ENCODE measurements around the gene ETV3.
"Not testable (repeated sequence)": the region's sequence is repeated elsewhere in the genome, so short reads cannot be mapped to it uniquely, and the experiment has no call there.

ETV3 gene

DNA sequence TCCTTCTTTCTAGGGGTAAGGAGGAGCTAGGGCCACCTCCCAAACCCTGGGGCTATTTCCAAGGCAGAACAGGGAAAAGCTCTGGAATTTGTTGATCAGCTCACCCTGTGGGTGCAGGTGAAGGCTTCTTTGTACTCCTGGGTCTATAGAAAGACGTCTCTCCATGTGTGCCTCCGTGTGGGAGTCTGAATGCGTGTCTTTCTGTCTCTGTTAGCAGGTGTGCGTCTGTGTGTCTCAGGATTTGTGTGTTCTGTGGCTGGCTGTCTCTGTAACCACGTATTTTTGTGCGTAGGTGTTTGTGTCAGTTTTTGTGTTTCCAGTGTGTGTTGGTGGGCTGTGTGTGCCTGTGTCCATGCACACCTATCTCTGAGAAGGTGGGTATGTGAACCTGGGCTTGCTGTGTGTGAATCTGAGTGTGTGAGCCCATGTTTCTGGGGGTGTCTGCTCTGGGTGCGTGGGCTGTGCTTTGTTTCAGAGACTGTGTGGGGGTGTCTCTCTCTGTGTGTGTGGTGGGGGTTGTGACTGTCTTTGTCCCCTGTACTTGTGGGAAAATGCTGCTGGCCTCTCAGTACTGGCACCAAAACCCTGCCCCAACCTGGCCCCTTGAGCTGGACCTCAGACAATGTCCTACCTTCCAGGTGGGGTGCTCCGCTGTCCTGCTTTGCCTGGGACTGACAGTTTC, 25.9 kb downstream of the ETV3 start:
- no peak for DNase-seq (ENCODE audit: low spot score)

DNA sequence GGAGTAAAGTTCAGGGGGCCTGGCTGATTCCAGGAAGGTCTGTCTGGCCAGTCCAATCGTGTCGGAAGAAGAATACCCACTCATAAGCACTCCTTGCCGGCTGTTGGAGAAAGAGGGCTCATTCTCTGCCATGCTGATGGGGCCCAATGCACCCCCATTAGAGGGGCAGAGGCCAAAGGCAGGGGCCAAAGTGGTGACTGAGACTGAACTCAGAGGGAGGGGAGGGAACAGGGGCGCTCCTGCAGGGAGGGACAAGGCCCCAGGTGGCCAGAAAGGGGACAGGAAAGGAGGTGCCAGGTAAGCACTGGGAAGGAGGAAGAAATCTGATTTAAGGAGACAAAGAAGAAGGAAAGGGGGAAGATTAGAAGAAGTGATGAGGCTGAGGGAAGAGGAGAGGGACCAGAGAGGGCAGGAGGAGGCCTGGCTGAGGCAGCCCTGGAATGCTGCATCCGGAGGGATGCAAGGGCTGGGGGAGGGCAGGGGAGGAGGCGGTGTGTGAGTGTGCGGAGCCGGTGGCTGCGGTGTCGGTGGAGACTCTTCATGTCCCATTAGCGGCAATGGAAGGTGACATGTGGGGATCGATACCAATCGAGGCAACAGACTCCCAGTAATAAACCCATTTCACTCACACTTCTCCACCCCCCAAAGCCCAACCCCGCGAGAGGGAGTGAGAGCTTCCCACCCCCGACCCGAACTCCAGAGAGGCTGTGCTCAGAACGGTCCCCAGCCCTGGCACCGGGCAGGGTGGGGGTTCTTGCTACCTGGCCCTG, 26.6 kb downstream of the ETV3 start:
- DNase-seq (ENCODE audit: low spot score), result no peak

DNA sequence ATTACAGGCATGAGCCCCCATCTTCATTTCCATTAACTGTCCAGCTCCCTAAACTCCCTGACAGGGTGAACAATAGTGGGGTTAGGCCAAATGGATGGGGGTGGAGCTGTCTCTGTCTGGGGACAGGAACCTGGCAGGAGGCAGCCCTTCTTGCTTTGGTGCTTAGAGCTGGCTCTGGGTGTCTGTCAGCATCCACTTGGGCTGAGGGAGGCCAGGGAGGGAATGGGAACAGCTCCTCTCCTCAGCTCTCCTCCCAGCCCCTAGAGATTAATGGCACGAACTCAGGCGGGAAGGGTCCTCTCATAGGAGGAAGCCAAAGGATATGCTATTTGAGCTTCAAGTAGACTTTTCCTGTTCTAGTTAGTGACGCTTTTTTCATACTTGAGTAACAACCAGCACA, 27.5 kb downstream of the ETV3 start:
- DNase-seq (ENCODE audit: low spot score), result no peak

DNA sequence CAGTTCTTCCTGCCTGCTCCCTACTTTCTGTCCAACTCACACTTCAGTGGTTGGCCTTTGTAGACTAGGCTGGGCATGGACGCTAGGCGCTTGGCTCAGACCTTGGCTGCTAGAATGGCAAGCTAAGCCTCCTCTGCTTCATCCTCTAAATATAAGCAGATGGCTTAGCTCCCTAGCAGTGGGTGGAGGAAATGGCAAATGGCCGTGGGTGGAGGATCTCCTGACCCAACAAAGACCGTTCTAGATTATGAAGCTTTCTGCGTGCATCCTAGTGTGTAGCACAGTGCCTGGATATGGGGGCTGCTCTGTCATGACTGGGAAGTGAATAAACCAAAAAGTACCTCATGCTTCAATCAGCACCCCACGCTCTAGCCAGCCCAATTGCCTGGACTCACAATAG, 28.2 kb downstream of the ETV3 start:
- DNase-seq (ENCODE audit: low spot score), result no peak

DNA sequence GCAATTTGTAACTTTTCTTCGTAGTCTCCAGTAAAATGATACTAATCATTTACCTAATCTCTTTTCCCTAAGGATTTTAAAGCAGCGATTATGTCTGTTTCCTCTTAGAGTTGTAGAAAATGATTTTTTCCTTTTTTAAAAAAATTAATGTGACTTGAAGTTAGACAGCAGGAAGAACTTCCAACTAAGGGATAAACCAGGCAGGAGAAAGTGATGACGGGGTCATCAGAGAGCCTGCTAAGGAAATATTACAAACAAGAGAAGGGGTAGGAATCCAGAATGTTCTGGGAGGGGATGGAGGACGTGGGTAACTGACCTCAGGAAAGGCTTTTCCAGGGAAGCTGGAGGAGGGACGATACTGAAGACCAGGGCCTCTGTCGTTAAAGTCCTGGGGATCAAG, 29.7 kb downstream of the ETV3 start:
- DNase-seq (ENCODE audit: low spot score), result no peak

DNA sequence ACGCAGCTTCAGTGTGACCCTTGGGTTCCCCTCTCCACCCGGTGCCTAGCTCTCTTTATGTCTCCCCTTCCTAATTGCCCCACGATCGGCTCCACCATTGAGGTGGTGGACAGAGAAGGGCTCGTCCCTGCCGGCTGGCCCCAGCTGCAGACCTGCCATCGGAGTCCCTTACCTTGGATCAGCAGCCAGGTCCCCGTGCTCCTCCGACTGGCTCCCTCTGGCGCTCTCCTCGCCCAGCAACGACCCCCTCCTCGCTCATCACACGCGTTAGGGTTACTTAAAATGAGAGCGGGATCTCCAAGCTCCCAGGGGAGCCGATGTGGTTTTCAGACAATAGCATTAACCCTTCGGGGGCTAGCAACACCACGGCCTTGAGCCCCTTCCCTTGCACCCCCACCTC, 30.5 kb downstream of the ETV3 start:
- DNase-seq (ENCODE audit: low spot score), result no peak

DNA sequence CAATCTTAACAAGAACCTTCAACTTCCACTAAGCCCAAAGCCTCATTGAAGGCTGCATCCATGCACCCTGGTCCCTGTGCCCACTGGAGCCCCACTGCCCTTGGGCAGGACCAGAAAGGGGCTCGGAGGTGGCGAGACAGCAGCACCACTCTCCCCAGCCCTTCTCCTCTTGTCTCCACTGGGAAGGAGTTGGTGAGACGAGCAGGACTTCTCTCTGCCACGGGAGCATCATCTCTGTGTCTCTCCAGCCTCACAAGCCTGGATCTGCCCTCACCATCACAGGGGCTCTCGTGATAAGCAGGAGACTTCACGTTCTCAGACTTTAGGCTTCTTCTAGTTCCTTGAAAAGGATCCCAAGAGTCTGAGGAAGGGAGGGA, 31.4 kb downstream of the ETV3 start:
- DNase-seq (ENCODE audit: low spot score), result no peak

DNA sequence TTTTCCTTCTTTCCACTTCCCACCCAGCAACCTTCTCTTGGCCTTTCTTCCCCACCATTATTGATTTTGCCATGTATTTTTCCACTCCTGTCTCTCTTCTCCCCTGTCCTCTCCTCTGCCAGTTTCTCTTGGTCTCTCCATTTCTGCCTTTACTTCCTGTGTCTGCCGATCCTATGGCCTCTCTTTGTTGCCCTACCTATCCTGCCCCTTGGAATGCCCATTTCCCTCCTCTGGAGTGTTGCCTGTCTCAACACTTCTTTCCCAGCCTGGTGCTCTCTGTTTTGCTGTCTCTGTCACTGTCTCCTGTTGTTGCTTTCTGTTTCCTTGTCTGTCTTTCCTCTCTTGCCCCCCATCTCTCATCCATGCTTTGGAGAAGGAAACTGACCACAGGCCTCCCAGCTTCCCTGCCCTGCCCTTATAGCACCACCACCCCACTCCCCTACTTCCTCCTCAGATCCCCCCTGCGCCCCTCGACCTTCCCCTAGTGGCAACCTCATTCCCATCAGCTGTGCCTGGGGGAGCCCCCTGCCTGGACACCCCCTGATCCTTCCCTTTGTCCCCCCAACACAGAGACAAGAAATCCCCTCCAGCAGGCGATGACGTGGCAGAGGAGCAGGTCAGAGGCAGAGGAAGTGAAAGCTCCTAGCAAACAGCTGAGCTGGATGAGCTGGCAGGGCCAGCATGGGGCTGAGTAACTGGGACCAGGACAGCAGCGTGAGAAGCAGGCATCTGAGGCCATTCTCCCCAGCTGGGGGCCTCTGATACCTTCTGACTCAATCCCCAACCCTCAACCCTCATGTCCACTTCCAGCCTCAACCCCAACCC, 32.0 kb downstream of the ETV3 start:
- DNase-seq (ENCODE audit: low spot score), result no peak

DNA sequence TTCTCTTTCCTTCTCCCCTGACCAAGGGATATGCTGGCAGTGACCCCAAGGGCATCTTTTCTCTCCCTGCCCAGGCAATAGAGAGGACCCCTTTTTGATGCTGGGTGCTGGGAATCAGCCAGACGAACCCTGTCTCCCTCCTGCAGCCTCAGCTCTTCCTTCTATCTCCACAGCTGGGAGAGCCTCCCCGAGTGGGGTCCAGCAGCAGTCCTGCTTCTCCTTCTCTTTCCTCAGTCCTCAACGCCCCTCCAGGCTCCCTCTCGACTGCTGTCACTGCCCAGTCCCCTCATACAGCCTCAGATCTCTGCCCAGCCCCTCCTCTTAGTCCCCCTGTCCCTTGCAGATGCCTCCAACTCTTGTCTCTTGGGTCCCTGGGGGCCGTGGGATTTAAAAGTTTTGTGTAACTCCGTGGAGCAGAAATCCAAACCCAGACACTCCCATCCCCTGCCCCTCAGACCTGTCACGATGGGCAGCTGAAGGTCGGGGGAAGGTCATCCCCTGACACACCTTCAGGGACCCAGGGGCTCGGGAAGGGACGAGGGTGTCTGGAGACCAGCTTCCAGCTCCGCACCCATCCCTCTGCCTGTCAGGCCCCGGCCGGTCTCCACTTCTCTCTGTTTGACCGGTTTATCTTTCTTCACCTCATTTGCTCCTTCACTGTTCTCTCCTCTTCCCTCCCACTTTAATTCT, 32.8 kb downstream of the ETV3 start:
- DNase-seq (ENCODE audit: low spot score), result no peak

DNA sequence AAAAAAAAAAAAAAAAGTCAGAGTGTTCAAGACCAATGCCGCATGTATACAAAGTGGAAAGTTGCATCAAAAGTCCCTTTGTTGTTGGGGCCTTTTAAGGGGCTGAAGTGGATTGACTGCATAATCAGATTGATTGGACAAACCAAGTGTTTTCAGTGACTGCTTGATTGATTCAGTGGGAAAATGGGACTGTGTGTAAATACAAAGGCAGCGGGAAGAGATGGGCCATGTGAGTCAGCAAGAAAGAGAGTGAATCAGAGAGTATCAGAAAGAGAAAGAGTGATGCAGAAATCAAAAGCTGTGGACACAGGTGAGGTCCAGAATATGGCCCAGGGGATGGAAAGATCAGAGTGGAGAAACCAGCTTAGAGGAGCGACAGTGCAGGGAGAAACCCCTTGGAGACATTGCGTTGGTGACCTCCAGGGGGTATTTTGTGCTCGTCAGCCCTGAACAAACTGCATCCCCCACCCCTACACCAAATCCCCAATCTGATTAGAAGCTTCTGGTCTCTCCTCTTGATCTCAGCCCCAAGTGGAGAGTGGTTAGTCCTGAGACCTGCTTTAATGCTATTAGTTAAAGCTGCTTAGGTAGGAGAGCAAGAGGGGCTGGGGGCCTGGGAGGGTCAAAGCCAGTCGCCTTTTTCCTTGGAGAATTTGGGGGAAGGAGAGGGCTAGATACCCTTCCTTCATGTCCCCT, 33.4 kb downstream of the ETV3 start:
- no peak for DNase-seq (ENCODE audit: low spot score)

DNA sequence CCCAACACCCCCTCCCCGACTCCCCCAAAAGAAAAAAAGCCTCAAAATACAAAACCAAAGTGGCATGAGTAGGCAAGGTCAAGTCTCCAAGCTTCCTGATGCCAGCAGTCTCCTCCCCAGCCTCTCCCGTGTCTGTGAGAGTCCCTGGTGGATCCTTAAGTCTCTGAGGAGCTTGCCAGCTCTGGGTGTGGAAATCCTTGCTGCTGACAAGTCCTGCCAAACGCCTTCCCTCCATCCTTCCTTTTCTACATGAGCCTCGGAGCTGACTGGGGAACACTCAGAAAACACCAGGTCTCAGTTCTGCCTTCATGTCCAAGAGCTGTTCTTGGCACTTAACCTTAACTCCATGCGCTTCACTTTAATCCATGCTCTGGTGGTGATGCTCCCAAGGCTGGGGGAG, 34.9 kb downstream of the ETV3 start:
- no peak for DNase-seq (ENCODE audit: low spot score)

DNA sequence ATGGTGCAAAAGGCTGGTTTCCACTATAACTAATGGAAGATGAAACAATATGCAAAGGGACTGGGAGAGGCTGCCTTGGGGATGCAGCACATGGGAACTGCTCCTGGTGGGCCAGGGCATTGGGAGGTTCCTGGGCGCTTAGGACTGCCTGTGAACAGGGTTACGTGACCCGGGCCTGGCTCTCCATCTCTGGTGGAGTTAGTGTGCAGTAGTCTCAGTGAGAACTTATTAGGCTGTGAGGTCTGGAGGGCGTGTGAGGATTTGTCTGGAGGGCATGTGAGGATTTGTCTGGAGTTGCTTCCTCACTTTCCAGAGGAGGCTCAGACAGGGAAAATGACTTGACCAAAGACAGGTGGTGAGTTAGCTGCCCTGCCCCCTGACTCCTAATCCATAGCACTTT, 37.0 kb downstream of the ETV3 start:
- no peak for DNase-seq (ENCODE audit: low spot score)

DNA sequence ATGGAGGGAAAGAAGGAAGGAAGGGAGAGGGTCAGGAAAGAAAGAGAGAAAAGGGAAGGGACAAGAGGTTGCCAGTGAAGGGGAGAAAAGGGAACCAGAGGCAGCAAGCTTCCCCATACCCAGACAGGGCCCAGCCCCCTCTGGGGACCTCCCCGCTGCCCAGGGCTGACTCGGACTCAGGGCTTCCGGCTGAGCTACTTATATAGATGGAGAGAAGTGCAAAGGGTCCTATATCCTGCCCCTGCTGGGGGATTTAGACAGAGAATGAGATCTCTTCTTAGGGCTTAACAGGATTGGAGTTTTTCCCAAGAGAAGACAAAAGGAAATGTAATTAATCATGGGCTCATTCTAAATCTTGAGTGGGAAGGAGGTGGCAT, 38.6 kb downstream of the ETV3 start, which contains the start of gene ETV3L:
Gene ETV3L (minus strand): TSS at position 176 of the 377 bp plus-strand sequence. CDS start 285 bp downstream, outside the sequence.
- no peak for DNase-seq (ENCODE audit: low spot score)

DNA sequence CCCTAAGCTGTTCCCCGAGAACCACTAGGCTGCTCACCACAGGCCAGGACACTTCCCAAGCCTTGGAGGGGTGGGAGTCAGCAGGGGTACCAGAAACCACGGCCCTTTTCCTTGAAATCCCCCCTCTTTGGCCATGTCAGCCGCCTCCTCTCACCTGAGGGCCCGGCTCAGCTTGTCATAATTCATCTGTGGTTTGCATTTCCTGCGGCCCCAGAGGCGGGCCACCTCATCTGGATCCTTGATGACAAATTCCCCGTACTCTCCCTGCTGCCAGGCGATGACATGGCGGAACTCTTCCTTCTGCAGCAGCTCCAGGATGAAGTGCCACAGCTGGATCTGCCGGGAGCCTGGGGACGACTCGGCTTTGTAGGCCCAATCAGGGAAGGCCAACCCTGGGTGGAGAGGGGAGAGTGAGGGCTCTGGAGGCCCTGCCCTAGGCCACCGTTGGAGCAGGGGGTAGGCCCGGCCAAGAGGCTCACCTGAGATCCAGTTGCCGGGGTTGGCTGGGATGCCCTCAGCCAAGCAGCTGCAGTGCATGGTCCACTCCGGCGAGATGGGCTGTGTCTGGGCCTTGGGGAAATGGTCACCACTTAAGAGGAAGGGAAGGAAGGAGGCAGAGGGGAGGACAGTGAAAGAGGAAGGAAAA, 39.1 kb downstream of the ETV3 start:
- not testable (repeated sequence) for DNase-seq (ENCODE audit: low spot score)

DNA sequence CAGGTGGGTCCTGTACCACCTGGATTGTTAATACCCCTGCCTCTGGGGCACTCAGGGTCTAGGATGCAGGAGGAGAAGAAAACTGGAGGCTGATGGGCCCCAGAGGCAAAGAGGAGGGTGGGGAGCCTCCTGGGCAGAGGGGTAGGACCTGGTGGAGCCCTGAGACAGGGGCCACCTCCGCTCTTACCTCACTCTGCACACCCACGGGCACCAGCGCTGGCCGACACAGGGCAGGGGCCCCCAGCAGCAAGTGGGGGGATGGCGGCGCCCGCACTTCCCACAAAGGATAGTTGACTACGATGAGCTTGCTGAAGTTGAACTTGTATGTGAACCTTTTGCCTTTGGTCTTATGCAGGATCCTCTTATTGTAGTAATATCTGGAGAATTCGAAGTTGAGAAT, 39.7 kb downstream of the ETV3 start:
- DNase-seq (ENCODE audit: low spot score), result no peak

DNA sequence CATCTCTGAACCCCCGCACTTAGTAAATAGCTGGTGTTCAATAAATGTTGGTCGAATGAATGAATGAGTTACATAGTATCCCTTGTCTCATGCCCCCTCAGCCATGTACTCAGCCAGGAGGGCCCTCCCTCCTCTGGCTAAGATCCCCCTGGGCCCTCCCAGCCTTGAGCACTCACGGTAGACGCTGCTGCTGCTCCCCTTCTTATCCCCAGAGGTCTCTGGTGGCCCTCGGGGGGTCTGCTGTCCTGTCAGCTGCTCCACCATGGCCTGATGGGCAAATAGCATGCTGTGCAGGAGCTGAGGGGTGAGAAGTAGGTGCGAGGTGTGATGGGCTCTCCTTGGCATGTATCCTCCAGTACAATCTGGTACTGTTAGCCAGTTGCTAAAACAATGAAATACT, 40.5 kb downstream of the ETV3 start:
- DNase-seq (ENCODE audit: low spot score), result no peak

DNA sequence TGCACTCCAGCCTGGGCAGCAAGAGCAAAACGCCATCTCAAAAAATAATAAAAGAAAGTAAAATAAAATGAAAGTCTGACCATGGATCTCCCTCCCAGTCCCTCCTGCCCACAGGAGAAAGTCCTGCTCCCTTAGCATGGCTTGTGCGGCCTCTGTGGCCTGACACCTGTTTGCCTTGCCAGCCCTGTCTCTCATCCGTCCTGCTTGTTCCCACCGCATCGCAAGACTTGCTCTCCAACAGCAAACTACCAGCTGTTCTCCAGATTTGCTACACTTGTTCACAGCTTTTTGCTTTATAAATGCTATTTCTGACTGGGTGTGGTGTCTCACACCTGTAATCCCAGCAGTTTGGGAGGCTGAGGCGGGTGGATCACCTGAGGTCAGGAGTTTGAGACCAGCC, 41.3 kb downstream of the ETV3 start:
- no peak for DNase-seq (ENCODE audit: low spot score)

DNA sequence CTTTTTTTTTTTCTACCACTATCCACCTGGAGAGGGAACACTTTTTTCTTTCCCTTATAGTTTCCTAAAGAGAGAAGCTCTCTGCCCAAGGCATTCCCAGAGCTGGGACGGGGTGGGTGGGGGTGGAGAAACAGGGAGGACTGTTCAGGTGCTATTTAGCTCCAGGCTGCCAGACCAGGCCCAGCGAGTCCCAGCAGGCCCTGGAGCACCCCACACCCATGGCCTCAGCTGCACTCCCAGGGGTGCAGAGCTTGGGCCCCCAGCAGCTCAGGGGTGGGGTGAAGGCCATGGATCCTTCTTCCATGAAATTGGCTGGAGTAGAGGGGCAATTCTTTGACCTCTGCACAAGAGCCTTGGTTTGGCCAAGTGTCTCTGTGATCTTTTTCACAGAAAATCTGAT, 42.6 kb downstream of the ETV3 start:
- no peak for DNase-seq (ENCODE audit: low spot score)

DNA sequence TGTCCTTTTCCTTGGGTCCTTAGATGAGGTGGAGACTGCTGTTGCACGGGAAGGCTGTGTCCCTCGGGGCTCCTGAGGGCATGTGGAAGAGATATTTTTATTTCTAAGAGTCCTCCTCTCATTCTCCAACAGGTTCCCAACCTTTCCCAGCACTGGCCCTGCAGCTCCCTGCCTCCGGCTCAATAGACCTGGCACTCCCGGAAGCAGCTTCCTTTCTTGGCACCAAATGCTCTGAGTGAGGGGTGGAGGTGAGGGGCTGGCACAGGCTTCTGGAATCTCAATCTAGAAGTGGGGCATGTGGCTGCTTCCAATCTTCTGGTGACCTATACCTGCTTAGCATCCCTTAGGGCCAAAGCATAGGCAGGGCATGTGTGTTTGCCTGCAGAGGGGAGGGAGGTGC, 43.1 kb downstream of the ETV3 start:
- no peak for DNase-seq (ENCODE audit: low spot score)

DNA sequence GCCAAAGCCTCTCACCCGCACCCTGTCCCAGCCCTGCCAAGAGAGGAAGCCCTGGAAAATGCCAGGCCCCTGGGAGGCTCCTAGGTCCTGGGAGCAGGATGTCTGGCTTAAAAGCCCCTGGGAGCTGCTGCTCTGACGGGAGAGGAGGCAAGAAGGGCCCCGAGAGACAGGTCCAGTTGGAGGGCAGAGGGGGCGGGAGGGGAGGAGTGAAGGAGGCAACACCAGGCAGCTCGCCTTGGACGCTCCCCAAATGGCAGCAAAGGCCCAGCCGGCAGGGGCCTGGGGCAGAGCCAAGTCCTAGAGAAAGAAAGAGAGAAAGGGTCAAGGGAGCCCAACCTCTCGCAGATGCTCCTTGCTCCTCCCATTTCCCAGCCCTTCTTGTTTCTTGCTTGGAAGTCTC, 45.4 kb downstream of the ETV3 start:
- DNase-seq (ENCODE audit: low spot score), result no peak

DNA sequence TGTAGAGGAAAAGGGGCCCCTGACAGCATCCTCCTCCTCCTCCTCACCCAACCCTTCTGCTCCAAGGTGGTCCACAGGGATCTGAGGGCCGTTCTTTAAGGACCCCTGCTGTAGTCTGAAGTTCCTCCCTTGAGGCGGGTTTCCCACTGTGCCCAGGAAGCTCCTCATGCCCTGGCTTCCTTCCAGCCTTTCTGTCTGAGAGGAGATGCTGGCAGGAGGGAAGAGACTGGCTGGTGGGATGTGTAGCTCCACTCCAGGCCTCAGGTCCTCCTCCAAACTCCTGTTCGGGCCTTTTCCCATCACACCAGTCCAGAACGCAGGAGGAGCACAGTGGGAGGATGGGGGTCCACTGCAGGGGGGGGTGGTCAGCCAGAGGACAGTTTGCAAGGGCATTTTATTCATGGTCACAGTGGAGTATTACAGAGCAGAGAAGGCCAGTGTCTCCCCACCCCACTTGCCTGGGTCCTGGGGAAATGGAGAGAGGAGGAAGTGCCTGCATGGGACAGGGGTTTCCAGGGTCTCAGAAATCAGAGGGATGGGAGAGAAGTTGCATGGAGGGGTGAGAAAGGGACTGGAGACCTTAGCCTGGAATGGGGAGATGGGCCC, 46.4 kb downstream of the ETV3 start:
- DNase-seq (ENCODE audit: low spot score), result no peak
